ENCODE data around the gene VSTM2L.

- TF ChIP-seq EZH2 (IDR thresholded peaks at IDR 0.05; ENCODE audit: borderline replicate concordance, insufficient read depth, low read length, poor library complexity, severe bottlenecking) (no peak), POLR2AphosphoS5 (IDR thresholded peaks at IDR 0.05) (no peak)
- TF ChIP-seq, protein P1, sequence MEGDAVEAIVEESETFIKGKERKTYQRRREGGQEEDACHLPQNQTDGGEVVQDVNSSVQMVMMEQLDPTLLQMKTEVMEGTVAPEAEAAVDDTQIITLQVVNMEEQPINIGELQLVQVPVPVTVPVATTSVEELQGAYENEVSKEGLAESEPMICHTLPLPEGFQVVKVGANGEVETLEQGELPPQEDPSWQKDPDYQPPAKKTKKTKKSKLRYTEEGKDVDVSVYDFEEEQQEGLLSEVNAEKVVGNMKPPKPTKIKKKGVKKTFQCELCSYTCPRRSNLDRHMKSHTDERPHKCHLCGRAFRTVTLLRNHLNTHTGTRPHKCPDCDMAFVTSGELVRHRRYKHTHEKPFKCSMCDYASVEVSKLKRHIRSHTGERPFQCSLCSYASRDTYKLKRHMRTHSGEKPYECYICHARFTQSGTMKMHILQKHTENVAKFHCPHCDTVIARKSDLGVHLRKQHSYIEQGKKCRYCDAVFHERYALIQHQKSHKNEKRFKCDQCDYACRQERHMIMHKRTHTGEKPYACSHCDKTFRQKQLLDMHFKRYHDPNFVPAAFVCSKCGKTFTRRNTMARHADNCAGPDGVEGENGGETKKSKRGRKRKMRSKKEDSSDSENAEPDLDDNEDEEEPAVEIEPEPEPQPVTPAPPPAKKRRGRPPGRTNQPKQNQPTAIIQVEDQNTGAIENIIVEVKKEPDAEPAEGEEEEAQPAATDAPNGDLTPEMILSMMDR (IDR thresholded peaks at IDR 0.05; ENCODE audit: poor library complexity, severe bottlenecking): no peak
These were observed 35.3 kb downstream of the VSTM2L start for GRCh38 chr20:37938181-37938750.
